ENCODE data around the gene ASB10.

The ASB10 gene, protein sequence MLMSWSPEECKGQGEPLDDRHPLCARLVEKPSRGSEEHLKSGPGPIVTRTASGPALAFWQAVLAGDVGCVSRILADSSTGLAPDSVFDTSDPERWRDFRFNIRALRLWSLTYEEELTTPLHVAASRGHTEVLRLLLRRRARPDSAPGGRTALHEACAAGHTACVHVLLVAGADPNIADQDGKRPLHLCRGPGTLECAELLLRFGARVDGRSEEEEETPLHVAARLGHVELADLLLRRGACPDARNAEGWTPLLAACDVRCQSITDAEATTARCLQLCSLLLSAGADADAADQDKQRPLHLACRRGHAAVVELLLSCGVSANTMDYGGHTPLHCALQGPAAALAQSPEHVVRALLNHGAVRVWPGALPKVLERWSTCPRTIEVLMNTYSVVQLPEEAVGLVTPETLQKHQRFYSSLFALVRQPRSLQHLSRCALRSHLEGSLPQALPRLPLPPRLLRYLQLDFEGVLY

DNA sequence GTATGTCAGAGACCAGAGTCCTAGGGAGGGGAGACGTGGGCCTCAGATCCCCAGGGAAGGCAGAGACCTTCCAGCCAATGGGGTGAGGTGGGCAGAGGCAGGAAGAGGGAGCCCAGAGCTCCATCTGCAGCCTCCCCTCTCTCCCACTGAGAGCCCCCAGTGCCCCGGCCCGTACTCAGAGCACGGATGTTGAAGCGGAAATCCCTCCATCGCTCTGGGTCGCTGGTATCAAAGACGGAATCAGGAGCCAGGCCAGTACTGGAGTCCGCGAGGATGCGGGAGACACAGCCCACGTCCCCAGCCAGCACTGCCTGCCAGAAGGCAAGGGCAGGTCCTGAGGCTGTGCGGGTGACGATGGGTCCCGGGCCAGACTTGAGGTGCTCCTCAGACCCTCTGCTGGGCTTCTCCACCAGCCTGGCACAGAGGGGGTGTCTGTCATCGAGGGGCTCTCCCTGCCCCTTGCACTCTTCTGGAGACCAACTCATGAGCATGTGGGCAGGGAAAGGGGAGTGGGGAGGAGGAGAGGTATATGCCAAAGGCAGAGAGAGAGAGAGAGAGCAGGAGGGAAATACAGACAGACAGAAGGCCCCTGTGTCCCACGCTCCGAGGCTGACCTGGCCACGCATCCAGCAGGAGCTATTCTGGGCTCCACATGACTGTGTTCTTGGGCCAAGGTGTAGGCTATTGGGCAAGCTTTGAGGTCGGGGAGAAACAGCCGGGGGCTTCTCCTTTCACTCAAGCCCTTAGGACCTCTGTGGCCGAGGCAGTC is at the start of gene ASB10:
ASB10 (minus strand) TSS at position 611 of the 769 bp plus-strand sequence; CDS start at position 491, 120 bp downstream.
- DNase-seq = no peak

DNA sequence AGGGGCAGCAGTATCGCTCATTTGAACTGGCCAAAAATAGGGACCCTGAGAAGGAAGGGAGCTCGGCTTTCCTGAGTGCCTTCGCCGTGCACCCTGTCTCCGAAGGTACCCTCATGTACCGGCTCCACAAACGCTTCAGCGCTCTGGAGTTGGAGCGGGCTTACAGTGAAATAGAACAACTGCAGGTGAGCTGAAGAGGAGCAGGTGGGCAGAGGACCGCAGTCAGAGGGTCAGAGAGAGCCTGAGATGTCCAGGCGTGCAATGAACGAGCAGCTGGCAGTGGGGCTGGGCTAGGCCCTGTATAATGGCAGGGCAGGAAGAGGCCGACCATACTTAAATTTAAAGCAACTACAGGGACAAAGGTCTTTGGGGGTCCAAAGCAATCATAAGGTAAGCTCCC is 49.4 kb upstream of the ASB10 start:
- DNase-seq = no peak

DNA sequence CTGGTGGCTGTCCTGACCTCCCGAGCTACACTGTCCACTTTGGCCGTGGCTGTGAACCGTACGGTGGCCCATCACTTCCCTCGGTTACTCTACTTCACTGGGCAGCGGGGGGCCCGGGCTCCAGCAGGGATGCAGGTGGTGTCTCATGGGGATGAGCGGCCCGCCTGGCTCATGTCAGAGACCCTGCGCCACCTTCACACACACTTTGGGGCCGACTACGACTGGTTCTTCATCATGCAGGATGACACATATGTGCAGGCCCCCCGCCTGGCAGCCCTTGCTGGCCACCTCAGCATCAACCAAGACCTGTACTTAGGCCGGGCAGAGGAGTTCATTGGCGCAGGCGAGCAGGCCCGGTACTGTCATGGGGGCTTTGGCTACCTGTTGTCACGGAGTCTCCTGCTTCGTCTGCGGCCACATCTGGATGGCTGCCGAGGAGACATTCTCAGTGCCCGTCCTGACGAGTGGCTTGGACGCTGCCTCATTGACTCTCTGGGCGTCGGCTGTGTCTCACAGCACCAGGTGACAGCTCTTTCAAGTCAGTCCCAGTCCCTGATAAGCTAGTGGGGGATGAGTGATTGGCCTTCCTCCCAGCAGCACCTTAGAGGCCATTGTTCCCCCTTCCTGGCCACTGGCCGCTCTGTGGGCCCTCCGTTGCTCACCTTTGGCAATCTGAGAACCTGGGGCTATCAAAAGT is 48.2 kb upstream of the ASB10 start:
- DNase-seq = no peak

DNA sequence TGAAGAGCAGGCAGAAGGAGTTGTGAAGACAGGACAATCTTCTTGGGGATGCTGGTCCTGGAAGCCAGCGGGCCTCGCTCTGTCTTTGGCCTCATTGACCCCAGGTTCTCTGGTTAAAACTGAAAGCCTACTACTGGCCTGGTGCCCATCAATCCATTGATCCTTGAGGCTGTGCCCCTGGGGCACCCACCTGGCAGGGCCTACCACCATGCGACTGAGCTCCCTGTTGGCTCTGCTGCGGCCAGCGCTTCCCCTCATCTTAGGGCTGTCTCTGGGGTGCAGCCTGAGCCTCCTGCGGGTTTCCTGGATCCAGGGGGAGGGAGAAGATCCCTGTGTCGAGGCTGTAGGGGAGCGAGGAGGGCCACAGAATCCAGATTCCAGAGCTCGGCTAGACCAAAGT is 46.8 kb upstream of the ASB10 start:
- DNase-seq = no peak

DNA sequence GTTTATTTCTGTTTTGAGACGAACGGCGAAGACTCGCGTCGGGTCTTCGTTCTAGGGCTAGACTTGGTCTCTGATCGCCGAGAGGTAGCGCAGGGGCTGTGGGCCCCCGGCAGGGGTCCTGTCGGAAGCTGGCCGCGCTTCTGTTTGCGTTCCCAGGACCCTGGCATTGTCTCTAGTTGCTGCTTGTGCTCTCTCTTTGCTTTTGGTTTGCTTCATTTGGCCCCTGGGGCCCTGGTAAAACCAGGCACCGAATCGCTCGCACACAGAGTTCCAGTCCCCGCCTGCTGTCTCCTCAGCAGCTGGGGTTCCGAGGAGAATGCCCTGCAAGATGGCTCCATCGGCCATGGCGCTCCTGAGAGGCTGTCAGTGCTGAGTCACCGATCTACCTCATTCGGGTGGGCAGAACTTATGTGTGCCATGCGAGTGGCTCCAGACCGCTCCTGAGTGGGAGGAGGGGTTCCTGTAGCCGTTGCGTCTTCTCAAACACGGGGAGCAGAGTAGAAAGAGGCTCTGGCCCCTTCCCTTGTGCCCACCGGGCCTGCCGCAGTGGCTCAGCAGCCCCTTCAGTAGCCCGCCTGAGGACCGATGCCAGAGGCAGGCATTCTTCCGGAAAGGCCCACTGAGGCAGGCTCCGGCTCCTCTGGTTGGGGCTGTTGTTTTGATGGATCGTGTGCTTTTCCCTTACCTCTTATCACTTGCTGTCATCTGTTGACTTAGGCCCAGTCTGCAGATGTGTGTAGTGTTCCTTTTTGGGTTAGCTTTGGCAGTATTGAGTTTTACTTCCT is 46.1 kb upstream of the ASB10 start:
- no peak for DNase-seq

DNA sequence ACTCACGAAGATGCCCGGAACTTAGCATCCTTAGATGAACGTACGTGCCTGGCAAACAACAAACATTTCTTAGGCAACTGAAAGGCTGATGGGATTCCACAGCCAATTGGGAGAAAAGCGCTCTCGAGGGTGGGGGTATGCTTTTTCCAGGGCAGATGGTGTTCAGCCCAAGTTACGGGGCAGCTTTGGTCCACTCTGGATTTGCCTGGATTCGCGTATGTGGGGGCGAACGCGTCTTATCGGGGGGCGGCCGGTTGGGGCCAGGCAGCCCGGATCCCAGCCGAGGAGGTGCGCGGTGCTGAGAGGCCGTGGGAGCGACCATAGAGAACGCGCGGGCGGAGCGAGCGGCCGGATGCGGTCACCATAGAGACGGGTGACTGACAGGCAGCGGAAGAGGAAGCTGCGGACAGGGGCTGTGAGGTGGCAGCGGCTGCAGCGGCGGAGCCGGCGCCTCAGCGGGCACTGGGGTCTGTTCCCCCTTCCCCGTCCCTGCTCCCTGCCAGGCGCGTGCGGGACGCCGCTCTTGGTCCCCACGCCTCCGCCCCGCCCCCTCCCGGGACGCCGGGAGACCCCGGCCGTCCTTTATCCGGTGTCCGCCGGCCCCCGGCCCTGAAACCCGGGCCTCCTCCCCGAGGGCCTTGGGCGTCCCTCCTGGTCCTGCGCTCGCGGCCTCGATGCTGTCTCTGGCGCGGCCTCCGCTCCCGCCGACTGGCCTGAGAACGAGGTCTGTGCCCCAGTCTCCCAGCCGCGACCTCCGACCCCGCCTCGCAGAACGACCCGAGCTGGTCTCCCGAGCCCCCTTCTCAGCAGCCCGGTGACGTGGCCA is 45.3 kb upstream of the ASB10 start, which contains the start of gene CHPF2:
CHPF2 (plus strand) TSS at position 393 of the 826 bp plus-strand sequence. CDS start 1,529 bp downstream, outside the sequence.
- DNase-seq = peak; percentile 89

DNA sequence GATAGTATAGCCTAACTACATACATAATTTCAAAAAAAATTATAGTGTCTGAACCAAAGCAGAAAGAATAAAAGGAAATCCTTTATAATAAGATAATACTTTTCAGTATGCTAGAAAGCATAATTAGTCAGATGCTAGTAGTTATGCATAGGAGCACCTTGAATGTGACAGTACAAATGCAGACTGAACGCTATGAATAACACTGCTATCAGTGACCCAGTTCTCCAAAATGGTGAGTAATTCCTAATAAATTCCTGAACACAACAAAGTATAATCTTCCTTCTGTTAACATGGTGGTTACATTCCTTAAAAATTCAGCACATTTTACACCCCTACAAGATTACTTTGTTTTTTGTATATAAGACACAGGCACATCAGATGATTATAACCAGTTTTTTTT is 44.0 kb upstream of the ASB10 start:
- no peak for DNase-seq

DNA sequence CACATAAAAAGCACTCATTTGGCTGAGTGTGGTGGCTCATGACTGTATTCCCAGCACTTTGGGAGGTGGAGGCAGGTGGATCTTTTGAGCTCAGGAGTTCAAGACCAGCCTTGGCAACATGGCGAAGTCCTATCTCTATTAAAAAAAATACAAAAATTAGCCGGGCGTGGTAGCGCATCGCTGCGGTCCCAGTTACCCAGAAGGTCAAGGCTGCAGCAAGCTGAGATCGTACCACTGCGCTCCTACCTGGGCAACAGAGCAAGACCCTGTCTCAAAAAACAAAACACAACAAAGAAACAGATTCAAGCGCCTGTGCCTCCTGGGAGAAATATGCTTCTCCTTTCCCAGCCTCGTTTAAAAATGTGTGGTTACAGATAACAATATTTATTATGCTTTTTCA is 42.2 kb upstream of the ASB10 start:
- no peak for DNase-seq

DNA sequence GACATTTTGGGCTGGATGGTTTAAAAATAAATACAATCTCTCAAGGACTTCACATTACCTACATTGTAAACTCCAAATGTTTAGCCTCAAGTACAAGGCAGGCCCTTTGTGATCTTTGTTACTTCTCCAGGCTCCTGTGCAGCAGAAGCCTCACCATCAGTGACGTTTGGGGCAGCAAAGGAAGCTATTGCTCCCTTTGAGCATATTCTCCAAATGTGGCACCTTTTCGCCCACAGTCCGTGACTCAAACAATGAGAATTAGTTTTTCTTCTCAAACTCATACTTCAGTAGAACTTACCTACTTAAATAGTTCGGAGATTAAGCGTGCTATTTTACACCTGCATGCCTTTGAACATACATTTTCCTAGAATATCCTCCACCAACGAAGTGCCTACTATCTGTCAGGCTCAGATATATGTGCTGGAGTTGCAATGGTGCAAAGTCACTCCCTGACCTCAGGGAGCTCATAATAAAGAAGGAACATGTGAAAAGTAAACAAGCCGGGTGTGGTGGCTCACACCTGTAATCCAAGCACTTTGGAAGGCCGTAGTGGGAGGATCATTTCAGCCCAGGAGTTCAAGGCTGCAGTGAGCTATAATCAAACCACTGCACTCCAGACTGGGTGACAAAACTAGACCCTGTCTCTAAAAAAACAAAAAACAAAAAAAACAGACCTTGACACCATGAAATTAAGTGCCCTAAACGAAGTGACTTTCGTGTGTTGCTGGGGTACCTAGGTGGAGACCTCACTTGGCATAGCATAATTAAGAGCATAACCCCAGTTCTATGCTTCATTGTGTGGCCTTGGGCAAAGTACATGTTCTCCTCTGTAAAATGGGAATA is 41.2 kb upstream of the ASB10 start:
- no peak for DNase-seq

DNA sequence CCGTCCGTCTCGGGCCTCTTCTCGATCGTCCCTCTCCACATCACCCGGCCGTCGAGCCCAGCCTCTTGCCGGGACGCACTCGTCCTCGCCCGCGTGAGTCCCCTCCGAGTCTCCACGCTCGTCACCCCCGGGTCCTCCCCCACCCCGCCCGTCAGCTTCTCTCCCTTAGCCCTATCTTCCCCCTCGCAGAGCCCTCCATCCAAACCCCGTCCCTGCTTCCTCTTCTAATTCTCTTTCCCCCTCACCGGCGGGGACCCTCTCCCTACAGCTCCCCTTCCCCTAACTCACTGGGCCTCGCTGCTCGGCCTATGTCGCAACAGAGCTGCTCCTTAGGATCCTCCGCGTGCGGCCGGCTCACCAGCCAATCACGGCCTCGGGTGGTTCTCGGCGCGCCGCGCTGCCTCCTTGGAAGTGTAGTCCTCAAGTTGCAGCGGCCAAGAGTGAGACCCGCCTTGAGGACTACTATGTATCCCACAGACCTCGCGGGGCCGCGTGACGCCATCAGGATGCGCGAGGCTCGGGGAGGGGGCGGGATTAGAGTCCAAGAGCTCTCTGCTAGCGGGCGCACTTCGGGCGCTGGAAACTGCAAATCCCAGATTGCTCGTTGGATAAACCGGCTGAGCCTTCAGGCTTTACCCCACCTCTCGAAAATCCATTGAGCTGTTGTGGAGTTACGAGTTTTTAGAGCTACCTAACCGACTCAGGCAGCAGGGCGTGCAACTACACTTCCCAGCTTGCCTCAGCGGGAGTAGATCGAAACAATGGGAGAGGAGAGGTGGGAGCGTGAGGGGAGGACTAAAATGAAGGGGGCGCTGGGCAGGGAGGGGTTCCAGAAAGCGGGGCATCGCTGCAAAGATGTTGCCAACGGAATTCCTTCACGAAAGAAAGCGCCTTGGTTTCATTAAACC is 40.1 kb upstream of the ASB10 start, which contains the start of gene ABCF2:
ABCF2 (minus strand) TSS at position 331 of the 908 bp plus-strand sequence. CDS start 747 bp downstream, outside the sequence.
- DNase-seq = peak; percentile 97

DNA sequence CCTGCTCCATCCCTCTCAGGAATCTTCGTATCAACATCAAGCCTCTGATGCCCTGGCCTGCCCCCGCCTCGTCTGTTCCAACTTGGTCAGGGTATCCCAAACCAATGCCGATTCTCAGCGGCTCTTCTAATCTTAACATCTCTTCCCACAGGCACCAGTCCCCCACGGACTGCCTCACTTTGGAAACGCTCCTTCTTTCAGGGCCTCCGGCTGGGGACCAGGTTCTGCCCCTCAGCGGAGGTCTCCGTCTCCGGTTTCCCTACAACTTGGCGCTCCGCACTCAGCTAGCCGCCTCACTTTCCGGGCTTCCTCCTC is 39.5 kb upstream of the ASB10 start:
- no peak for DNase-seq

DNA sequence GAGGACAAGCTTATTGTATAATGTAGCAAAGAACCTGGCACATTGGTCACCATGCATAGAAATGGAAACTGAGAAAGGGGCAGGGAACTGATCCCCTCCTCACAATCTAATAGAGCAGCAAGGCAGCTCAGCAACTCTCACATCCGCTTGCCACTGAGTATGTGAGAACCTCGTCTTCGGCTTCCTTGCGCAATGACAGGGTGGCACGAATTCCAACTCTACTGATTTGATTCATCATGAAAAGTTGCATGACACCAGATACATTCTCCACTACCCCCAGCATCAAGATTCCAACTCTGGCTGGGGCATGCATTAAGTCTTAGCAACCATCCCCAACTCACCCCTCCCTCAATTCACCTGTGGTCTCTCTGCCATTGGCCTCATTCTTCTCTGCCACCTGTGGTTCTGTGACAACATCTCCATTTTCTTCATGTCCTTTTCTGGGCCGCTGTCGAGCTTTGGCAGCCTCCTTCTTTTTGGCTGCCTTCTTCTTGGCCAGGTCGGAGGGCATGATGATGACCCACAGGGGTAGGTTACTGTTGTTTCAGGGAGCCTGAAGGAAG is 39.0 kb upstream of the ASB10 start:
- DNase-seq = no peak

DNA sequence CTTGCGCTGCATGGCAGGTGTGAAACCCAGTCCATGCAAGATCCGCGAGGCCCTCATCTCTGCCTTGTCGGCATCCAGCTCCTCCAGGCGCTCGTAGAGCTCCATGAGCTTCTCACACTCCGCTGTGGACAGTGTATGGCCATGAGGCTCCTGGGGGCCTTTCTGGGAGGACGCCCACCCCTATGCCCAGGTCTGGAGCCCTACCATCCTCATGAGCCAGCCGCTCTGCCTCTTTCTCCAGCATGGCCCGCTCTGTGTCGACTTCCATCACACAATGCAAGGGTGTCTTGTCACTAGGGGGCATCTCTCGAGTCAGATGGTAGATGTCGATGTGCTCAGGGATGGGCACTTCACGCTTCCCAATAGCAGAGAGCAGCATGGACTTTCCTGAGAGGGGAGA is 36.7 kb upstream of the ASB10 start:
- no peak for DNase-seq

DNA sequence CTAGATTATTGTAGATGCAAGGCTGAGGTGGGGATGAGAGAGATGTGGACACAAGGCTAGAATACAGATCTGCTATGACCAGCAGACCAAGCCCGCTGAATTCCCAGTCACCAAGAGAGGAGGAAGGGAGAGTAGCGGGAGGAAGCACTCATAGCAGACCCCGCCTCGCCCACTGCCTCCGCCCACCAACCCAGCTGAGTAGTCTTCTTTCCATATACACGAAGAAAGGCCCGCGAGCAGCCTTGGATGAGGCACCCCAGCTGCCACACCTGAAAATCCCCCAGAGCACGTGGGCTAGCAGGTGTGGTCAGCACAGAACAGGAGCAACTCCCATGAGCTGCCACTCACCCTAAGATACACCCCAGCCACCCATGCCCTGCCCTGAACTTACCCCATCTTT is 31.1 kb upstream of the ASB10 start:
- no peak for DNase-seq

DNA sequence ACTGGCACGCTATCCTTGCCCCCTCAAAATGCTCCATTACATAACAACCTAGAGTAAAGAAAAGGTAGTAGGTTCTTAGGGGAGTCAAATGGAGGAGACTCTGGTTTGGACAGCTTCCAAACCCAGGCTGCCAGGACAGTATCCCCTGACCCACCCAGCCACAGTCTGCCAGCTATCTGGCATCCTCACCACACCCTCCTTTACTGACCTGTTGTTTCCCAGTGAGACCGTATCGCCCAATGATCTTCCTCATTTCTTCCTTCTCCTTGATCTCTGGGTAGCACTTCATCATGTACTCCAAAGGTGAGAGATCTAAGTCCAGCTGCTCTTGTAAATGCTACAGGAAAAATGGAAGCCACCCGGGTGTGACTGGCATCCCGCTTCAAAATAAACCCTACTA is 28.3 kb upstream of the ASB10 start:
- DNase-seq = no peak

DNA sequence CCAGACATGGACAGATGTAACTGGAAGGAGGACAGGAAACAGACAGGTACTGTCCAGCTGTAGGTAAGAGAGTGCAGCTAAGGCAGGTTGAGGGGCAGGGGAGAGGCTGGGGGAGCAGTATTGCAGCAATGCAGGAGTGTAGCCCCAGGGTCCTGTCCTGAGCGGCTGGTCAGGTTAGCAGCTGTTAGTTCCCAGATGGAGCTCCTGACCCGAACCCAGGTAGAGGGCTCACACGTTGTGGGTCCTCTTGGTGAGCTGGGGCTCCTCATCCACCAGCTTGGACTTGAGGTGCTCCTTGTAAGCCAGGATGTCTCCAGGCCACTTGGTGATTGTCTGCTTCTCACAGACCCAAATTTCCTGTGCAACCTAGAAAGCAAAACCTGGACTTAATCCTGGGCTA is 26.8 kb upstream of the ASB10 start:
- no peak for DNase-seq

DNA sequence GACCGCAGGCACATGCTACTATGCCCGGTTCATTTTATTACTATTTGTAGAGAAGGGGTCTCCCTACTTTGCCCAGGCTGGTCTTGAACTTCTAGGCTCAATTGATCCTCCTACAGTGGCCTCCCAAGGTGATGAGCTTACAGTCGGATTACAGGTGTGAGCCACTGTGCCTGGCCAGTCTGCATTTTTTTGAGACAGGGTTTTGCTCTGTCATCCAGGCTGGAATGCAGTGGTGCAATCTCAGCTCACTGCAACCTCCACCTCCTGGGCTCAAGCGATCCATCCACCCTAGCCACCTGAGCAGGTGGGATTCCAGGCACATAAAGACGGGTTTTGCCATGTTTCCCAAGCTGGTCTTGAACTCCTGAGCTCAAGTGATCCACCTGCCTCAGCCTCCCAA is 25.6 kb upstream of the ASB10 start:
- no peak for DNase-seq

DNA sequence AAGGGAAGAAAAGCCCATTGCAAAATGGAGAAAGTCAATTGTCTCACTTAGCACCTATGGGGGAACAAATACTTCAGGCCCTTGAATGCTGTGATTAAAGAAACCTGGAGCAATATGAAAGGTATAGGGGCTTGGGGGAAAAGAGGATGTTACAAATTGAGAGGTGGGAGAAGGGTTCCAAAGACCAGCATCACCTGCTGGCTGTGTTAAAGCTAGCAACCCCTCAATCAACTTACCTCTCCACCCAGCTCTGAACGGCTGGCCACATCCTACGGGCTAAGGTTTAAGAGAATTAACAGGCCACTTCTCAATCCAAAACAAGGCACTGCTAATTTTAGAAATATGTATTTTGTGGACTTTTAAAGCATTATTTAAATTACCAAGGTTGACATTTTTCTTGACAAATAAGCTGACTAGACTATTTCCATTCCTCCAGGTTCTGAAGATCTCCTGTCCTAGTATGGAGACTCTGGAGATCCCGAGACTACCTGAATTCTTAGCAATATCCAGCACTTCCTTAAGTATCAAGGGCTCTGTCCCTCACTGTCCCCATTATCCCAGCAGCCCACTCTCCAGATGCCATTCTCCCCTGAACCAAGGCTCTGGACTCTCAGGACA is 24.2 kb upstream of the ASB10 start:
- DNase-seq = no peak
